Skin epidermis (tissue), 12 donors: Measurements from ENCODE around the gene KCNJ2.
A peak's percentile ranks its signal among the peaks of the same experiment; 100 is the strongest.

ENCODE experiments used
- H3K27ac ChIP-seq, 21 experiments: fragments of 200-600 bp; sonication (generic) in 11 of 21; one replicate each; pipeline ENCODE4 v1.5.0; 2020; ENCODE audit warnings: mild to moderate bottlenecking in 3 of 21, inconsistent platforms in 2 of 21, moderate library complexity in 2 of 21
- H3K4me3 ChIP-seq, 7 experiments: fragments of 200-600 bp; sonication (generic) in 2 of 7; one replicate each; pipeline ENCODE4 v1.5.0; 2020; ENCODE audit warnings: inconsistent platforms in 2 of 7, mild to moderate bottlenecking in 2 of 7, moderate library complexity in 1 of 7

KCNJ2 gene

DNA sequence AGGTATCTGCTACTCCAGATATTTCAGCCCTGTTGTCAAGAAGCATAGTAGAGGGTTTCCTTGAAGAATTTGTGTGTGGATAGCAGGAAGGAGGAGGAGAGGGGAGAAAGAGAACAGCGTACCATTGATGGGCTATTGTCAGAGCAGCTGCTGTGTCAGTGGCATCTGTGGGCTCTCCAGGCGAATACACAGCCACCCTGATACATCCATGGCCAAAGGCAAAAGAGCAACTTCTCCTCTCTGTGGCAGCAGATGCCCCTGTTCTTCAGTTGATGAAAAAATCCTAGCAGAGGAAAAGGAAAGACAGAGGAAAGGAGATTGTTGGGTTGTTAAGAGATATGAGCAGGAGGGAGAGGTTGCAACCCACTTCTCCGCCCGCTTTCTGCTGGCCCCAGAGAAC, 12.2 kb upstream of the KCNJ2 start:
- Histone ChIP-seq H3K27ac (no peak overlapping the region), H3K4me3 (no peak overlapping the region)

DNA sequence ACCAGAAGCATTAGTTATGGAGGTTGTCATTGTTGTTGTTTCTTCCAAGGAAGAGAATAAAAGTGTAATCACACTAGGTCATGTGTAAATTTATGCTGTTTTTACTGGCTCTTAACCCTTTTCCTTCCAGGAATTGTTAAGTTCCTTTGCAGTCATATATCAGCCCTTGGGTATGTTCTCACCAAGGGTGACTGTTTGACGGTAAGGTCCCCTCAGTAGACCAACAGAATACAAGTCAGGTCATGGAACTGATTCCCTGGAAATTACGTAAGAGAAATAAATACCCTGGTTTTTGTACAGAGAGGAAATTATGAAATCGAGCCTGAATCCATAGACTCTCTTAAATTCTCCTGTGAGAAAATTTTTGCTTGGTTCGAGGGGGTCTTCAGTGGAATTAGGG, 11.2 kb upstream of the KCNJ2 start:
- no peak overlapping the region for H3K4me3 ChIP-seq
- no peak overlapping the region for H3K27ac ChIP-seq

GRCh38 chr17:70158591-70158990, 10.7 kb upstream of the KCNJ2 start:
- Histone ChIP-seq H3K27ac (no peak overlapping the region), H3K4me3 (no peak overlapping the region)

- no peak overlapping the region for H3K27ac ChIP-seq
- H3K4me3 ChIP-seq, result no peak overlapping the region
Measured at GRCh38 chr17:70159980-70160379, 9.4 kb upstream of the KCNJ2 start.

- Histone ChIP-seq H3K4me3 (no peak overlapping the region), H3K27ac (no peak overlapping the region)
Measured at GRCh38 chr17:70161519-70161918, 7.8 kb upstream of the KCNJ2 start.

DNA sequence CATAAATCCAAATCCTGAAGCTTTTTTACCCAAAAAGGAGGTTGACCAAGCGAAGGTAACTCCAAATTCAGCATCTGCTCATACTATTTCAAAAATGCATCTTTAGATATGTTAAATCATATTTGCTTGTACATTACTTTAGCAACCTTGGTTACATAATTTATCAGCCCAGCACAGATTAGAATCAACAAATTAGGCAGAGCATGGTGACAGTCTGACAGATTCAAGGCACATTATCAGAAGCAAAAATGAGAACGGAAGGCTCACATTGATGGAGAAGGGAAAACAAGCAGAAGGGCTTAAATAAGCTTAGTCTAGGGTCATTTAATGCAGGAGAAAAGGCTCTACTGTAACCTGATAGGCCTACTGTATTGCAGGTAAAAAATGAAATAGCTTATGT, 3.9 kb upstream of the KCNJ2 start:
- Histone ChIP-seq H3K4me3 (no peak overlapping the region), H3K27ac (no peak overlapping the region)

GRCh38 chr17:70166615-70167014, 2.7 kb upstream of the KCNJ2 start:
- Histone ChIP-seq H3K27ac (no peak overlapping the region), H3K4me3 (no peak overlapping the region)

- H3K4me3 ChIP-seq, result peak overlapping the region; percentile 42 to 58 (median 50)
- H3K27ac ChIP-seq, result peak overlapping the region in 20 of 21 experiments; percentile 31 to 92 (median 80)
Measured at GRCh38 chr17:70168044-70168976, 1.0 kb upstream of the KCNJ2 start.

GRCh38 chr17:70169709-70170597, 621 bp downstream of the KCNJ2 start:
- Histone ChIP-seq H3K27ac (peak overlapping the region in 14 of 21 experiments; percentile 19 to 92 (median 63)), H3K4me3 (peak overlapping the region; percentile 42 to 58 (median 50))

GRCh38 chr17:70171159-70171558, 1.8 kb downstream of the KCNJ2 start:
- Histone ChIP-seq H3K4me3 (peak overlapping the region in 3 of 7 experiments; percentile 2 to 58 (median 50)), H3K27ac (no peak overlapping the region)

DNA sequence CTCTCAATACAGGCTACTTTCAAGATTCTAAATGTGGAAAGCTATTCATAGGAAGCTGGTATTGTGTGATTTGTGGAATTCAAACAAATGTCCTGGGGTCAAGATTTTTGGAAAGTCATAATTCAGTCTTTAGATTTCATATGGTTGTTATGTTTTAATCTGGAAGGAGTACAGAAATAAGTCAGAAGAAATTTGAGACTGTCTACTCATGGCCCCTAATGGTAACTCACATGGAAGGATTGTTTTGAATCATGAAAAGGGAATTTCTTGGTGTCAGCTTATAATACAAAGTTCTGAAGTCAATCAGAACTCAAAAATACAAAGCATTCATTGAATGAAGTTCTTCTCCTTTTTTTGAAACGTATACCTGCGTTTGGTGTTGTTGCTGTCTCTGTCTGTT, 3.1 kb downstream of the KCNJ2 start:
- no peak overlapping the region for H3K27ac ChIP-seq
- H3K4me3 ChIP-seq, result no peak overlapping the region

DNA sequence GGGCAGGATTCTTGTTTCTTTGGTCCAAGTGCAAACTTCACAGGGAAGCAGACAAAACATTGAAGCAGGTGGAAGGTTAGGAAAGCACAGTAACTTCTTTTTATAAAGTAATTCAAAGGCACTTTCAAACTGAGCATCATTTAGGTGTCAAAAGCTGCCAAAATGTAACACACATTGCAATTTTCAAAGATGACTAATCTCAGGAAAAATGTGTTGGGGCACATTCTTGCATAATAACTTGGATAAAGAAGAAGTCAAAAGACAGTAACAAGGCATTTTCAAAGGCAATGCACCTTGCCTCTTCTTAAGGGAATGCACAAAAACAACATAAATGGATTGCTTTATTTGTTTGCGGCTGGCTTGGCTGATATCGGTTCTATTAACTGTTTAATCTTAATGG, 3.6 kb downstream of the KCNJ2 start:
- H3K27ac ChIP-seq, result no peak overlapping the region
- H3K4me3 ChIP-seq, result no peak overlapping the region

DNA sequence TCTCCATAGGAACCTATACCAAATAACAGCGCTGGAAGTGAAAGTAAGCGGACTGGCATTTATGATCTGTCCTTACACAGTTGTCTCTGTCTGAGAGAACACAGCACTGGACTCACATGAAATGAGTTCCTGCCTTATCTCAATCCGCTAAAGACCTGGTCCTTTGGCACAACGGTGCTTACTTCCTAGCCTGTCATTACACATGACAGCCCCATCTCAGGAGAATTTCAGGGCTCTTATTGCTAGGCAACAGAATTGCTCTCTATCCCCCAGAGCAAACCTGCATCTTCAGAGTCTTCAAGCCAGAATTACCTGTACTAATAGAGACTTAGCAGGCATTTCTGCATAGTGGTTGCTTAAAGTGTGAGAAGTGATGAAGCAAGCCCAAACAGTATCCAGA, 4.3 kb downstream of the KCNJ2 start:
- H3K27ac ChIP-seq, result no peak overlapping the region
- H3K4me3 ChIP-seq, result no peak overlapping the region

GRCh38 chr17:70181376-70181775, 12.0 kb downstream of the KCNJ2 start:
- Histone ChIP-seq H3K4me3 (no peak overlapping the region), H3K27ac (no peak overlapping the region)

- no peak overlapping the region for H3K27ac ChIP-seq
- H3K4me3 ChIP-seq, result no peak overlapping the region
Measured at GRCh38 chr17:70181866-70182265, 12.5 kb downstream of the KCNJ2 start.

DNA sequence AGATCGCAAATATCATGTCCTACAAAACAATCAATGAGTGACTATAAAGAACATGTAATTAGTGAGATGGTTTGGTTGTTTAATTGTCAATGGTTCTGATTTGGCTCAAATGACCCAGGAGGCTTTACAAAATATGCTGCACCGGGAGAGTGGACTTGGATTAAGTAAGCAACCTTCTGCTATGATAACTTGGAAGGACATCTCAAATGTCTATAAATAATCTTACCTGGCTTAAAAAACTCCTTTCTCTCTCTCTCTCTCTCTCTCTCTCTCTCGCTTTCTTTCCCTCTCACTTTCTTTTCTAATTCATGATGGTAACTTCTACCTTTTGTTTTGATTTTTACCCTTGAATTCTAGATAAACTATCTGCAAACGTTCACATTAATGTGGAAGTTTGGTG, 14.2 kb downstream of the KCNJ2 start:
- Histone ChIP-seq H3K4me3 (no peak overlapping the region), H3K27ac (no peak overlapping the region)

DNA sequence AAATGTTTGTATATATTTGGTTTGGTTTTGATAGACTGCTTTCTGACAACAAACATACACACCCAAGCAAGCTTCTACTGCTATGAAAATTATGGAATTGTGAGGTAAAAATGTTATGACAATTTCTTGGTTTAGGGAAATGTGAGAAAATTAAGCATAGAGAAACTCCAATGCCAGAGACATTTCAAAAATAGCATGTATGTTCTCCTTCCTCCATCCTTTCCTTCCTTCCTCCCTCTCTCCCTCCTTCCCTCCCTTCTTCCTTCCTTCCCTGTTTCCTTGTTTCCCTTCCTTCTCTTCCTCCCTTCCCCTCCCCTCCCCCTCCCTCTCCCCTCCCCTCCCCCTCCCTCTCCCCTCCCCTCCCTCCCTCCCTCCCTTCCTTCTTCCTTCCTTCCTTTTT, 14.9 kb downstream of the KCNJ2 start:
- Histone ChIP-seq H3K4me3 (no peak overlapping the region), H3K27ac (no peak overlapping the region)

DNA sequence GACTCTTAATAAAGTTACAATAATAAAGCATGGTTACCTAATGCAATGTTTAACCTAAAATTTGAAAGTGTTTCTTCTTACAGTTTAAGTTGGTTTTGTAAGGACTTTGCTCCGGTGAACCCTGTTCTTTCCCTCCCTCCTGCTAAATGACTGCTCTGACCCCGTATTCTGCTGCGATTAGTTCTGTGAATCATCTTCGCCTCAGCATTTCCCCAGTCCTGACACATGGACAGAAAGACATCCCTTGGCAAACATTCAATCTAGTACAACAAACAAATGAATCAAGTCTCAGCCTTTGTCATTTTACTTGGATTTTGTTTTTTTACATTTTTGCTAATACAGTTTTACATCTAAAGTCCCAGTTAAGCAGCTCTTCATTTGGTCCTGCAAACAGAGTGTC, 15.4 kb downstream of the KCNJ2 start:
- Histone ChIP-seq H3K4me3 (no peak overlapping the region), H3K27ac (no peak overlapping the region)

GRCh38 chr17:70185285-70185684, 16.0 kb downstream of the KCNJ2 start:
- no peak overlapping the region for H3K4me3 ChIP-seq
- H3K27ac ChIP-seq, result no peak overlapping the region

DNA sequence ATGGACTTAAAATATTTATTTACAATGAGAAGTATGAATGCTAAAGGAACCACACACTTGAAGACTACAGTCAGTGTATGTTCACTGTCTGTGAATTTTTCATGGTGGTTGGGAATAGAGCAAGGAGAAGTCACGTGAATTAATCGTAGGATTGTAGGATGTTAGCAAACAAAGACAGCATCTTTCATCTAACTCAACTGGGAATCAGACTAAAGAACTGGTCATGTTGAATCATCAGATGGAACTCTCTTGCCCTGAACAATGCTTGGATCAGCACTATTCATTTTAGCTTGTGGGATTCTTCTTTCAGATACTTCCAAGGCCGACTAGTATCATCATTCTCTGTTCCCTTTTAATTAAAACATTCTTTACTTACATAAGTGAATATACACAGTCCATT, 18.1 kb downstream of the KCNJ2 start:
- Histone ChIP-seq H3K27ac (peak overlapping the region in 1 of 21 experiments; percentile 8), H3K4me3 (no peak overlapping the region)
